GM23248 (cell line): ENCODE data around the gene CHKB.

Source experiments
- EZH2 ChIP-seq: fragments of 200-600 bp; sonication (generic); IDR thresholded peaks from 2 replicates; pipeline ENCODE4 v1.6.1; 2018; ENCODE audit warnings: antibody characterized with exemption, mild to moderate bottlenecking; ENCODE audit not compliant: insufficient read depth, poor library complexity, severe bottlenecking
- EZH2phosphoT487 ChIP-seq: fragments of 200-600 bp; sonication (generic); IDR thresholded peaks from 2 replicates; pipeline ENCODE4 v1.6.1; 2018; ENCODE audit warnings: antibody characterized with exemption, moderate library complexity, mild to moderate bottlenecking, low read depth; ENCODE audit not compliant: insufficient read depth

- TF ChIP-seq EZH2phosphoT487: no peak
- no peak for TF ChIP-seq EZH2
Measured at GRCh38 chr22:50568626-50569025, 14.0 kb downstream of the CHKB start.
